H1 (cell line): Measurements from ENCODE around the gene CD300E. TPM values are rescaled to one million over a fixed set of nuclear protein-coding genes. Genes with fewer than 3 reads are reported as not detected.

Experiments
- CTCF ChIA-PET: fragments of 300-600 bp; sonication (Branson Sonifier 250); formaldehyde crosslinking; loops from one replicate; lab custom pipeline; 2021; ENCODE audit not compliant: partially characterized antibody; lab: Charles Lee
- POLR2A ChIA-PET: fragments of 300-600 bp; sonication (Branson Sonifier 250); formaldehyde crosslinking; loops from one replicate; lab custom pipeline; 2021; ENCODE audit warnings: inconsistent platforms; ENCODE audit not compliant: partially characterized antibody; lab: Charles Lee
- DNase-seq, 2 experiments: peaks; one replicate each; pipeline versions ENCODE4 v3.0.0 to v3.0.0-alpha.2; 2010 to 2022; ENCODE audit warnings: low spot score in 2 of 2, low read depth in 1 of 2, mixed read lengths in 1 of 2
- FAIRE-seq: peaks from 2 replicates; lab custom pipeline; 2011; peaks lifted over from hg19 to GRCh38; lab: Jason Lieb, UNC
- H2AFZ ChIP-seq: 2 replicates; pipeline ENCODE4 v1.8.1; 2012; ENCODE audit warnings: low read length, inconsistent platforms
- H2AK5ac ChIP-seq: 2 replicates; pipeline ENCODE4 v1.6.1; 2013; ENCODE audit warnings: low read depth, low read length
- H2BK120ac ChIP-seq: replicated peaks from 2 replicates; pipeline ENCODE3; 2013; ENCODE audit warnings: low read depth, low read length, inconsistent platforms
- H2BK12ac ChIP-seq: 2 replicates; pipeline ENCODE4 v1.6.1; 2013; ENCODE audit warnings: low read depth, low read length
- H2BK15ac ChIP-seq: 2 replicates; pipeline ENCODE4 v1.6.1; 2013; ENCODE audit warnings: low read length
- H2BK20ac ChIP-seq: 2 replicates; pipeline ENCODE4 v1.6.1; 2013; ENCODE audit warnings: low read length
- H2BK5ac ChIP-seq: 2 replicates; pipeline ENCODE4 v1.6.1; 2013; ENCODE audit warnings: low read depth, low read length
- H3K14ac ChIP-seq: 2 replicates; pipeline ENCODE4 v1.6.1; 2013; ENCODE audit warnings: inconsistent platforms; ENCODE audit not compliant: insufficient read length
- H3K18ac ChIP-seq: 2 replicates; pipeline ENCODE4 v1.6.1; 2013; ENCODE audit warnings: low read length; ENCODE audit errors: extremely low read depth
- H3K23ac ChIP-seq: 2 replicates; pipeline ENCODE4 v1.6.1; 2013; ENCODE audit warnings: inconsistent platforms; ENCODE audit not compliant: insufficient read length
- H3K23me2 ChIP-seq: 2 replicates; pipeline ENCODE4 v1.6.1; 2013; ENCODE audit warnings: low read depth, low read length
- H3K27ac ChIP-seq: 2 replicates; pipeline ENCODE4 v1.6.1; 2011; ENCODE audit warnings: low read depth, low read length, inconsistent platforms
- H3K27me3 ChIP-seq, 4 experiments: replicated peaks in 1 of 4; 1 replicate in 1 of 4; 2 replicates in 3 of 4; pipeline versions ENCODE4 v1.6.1 to v1.8.1; 2011 to 2013; ENCODE audit warnings: low read length in 3 of 4, mild to moderate bottlenecking in 3 of 4, inconsistent platforms in 2 of 4, mixed read lengths in 2 of 4, moderate library complexity in 1 of 4; ENCODE audit not compliant: control insufficient read depth in 3 of 4, insufficient read depth in 3 of 4; ENCODE audit errors: extremely low read depth in 1 of 4
- H3K36me3 ChIP-seq, 4 experiments: 2 replicates each; pipeline versions ENCODE4 v1.6.1 to v1.8.1; 2011 to 2013; ENCODE audit warnings: mild to moderate bottlenecking in 4 of 4, low read length in 3 of 4, moderate library complexity in 2 of 4, control low read depth in 1 of 4, inconsistent platforms in 1 of 4; ENCODE audit not compliant: insufficient read depth in 4 of 4, control insufficient read depth in 2 of 4
- H3K4ac ChIP-seq: replicated peaks from 2 replicates; pipeline ENCODE3; 2013; ENCODE audit warnings: low read length, low read depth, mixed read lengths, inconsistent platforms; ENCODE audit not compliant: insufficient read length
- H3K4me1 ChIP-seq, 4 experiments: replicated peaks in 1 of 4; 1 replicate in 1 of 4; 2 replicates in 3 of 4; pipeline versions ENCODE4 v1.6.1 to v1.8.1; 2011 to 2013; ENCODE audit warnings: low read length in 3 of 4, inconsistent platforms in 2 of 4, mixed read lengths in 1 of 4; ENCODE audit not compliant: insufficient read depth in 4 of 4, control insufficient read depth in 3 of 4
- H3K4me2 ChIP-seq, 2 experiments: 2 replicates each; pipeline versions ENCODE4 v1.6.1 to v1.8.1; 2011 to 2013; ENCODE audit warnings: low read depth in 2 of 2, low read length in 2 of 2, control low read depth in 1 of 2, inconsistent platforms in 1 of 2, mild to moderate bottlenecking in 1 of 2; ENCODE audit not compliant: insufficient read depth in 1 of 2
- H3K4me3 ChIP-seq, 4 experiments: fragments of 200-600, 300-600 bp in 1 of 4; sonication (generic), shearing (Covaris generic), sonication (Bioruptor Twin) in 1 of 4; 2 replicates each; pipeline versions ENCODE4 v1.5.1 to v1.8.1; 2011 to 2016; ENCODE audit warnings: low read length in 4 of 4, low read depth in 3 of 4, control low read depth in 2 of 4, inconsistent platforms in 2 of 4, mild to moderate bottlenecking in 2 of 4, mixed read lengths in 1 of 4, moderate library complexity in 1 of 4; ENCODE audit not compliant: insufficient read depth in 2 of 4; ENCODE audit errors: extremely low read depth in 1 of 4
- H3K56ac ChIP-seq: replicated peaks from 2 replicates; pipeline ENCODE3; 2013; ENCODE audit warnings: low read depth, mild to moderate bottlenecking, mixed read lengths, low read length, inconsistent platforms; ENCODE audit not compliant: insufficient read length
- H3K79me1 ChIP-seq: 2 replicates; pipeline ENCODE4 v1.6.1; 2013; ENCODE audit warnings: low read depth, low read length, control low read depth
- H3K79me2 ChIP-seq, 2 experiments: 2 replicates each; pipeline versions ENCODE4 v1.6.1 to v1.8.1; 2012 to 2013; ENCODE audit warnings: low read length in 2 of 2, mild to moderate bottlenecking in 2 of 2, inconsistent platforms in 1 of 2; ENCODE audit not compliant: insufficient read depth in 2 of 2, control insufficient read depth in 1 of 2
- H3K9ac ChIP-seq, 4 experiments: replicated peaks in 1 of 4; 1 replicate in 1 of 4; 2 replicates in 3 of 4; pipeline versions ENCODE4 v1.6.1 to v1.8.1; 2011 to 2013; ENCODE audit warnings: low read depth in 3 of 4, low read length in 3 of 4, control low read depth in 2 of 4, mild to moderate bottlenecking in 2 of 4, moderate library complexity in 2 of 4, inconsistent platforms in 1 of 4; ENCODE audit errors: extremely low read depth in 1 of 4
- H3K9me3 ChIP-seq, 2 experiments: 2 replicates each; pipeline versions ENCODE4 v1.6.1 to v1.8.1; 2012 to 2013; ENCODE audit warnings: mild to moderate bottlenecking in 2 of 2, moderate library complexity in 2 of 2, control low read depth in 1 of 2, inconsistent platforms in 1 of 2, low read depth in 1 of 2, low read length in 1 of 2, mixed read lengths in 1 of 2; ENCODE audit not compliant: insufficient read depth in 2 of 2
- H4K20me1 ChIP-seq, 2 experiments: replicated peaks in 1 of 2; 2 replicates each; pipeline versions ENCODE3 to v1.8.1; 2011 to 2013; ENCODE audit warnings: inconsistent platforms in 2 of 2, low read length in 2 of 2, mild to moderate bottlenecking in 1 of 2; ENCODE audit not compliant: insufficient read depth in 2 of 2, control insufficient read depth in 1 of 2
- H4K5ac ChIP-seq: 2 replicates; pipeline ENCODE4 v1.6.1; 2013; ENCODE audit warnings: low read length, low read depth, mixed read lengths, inconsistent platforms; ENCODE audit not compliant: insufficient read length
- H4K8ac ChIP-seq: 2 replicates; pipeline ENCODE4 v1.8.0; 2013; ENCODE audit warnings: mild to moderate bottlenecking, moderate library complexity, low read length, inconsistent platforms; ENCODE audit not compliant: insufficient read depth; ENCODE audit errors: extremely low read depth
- H4K91ac ChIP-seq: replicated peaks from 2 replicates; pipeline ENCODE3; 2013; ENCODE audit warnings: low read length, mixed read lengths, inconsistent platforms; ENCODE audit not compliant: insufficient read length
- BCL11A ChIP-seq, 2 experiments: IDR thresholded peaks; one replicate each; pipeline ENCODE4 v1.6.1; 2011; ENCODE audit warnings: low read depth in 2 of 2, low read length in 2 of 2, mild to moderate bottlenecking in 2 of 2
- CREB1 ChIP-seq: IDR thresholded peaks from 2 replicates; pipeline ENCODE4 v1.6.1; 2012; ENCODE audit warnings: inconsistent platforms
- JUN ChIP-seq: IDR thresholded peaks from 2 replicates; pipeline ENCODE4 v1.6.1; 2011; ENCODE audit warnings: low read depth, mild to moderate bottlenecking, improper control_type of control experiment, low read length
- NRF1 ChIP-seq: IDR thresholded peaks from 2 replicates; pipeline ENCODE4 v1.6.1; 2011; ENCODE audit warnings: mild to moderate bottlenecking, low read depth, low read length, improper control_type of control experiment
- SIRT6 ChIP-seq: IDR thresholded peaks from one replicate; pipeline ENCODE4 v1.7.1; 2012; ENCODE audit warnings: low read length, inconsistent platforms
- TEAD4 ChIP-seq: IDR thresholded peaks from 2 replicates; pipeline ENCODE4 v1.6.1; 2012; ENCODE audit warnings: low read depth, low read length, inconsistent platforms, mixed read lengths
- WGBS, 2 experiments: shearing (Covaris generic) in 1 of 2; methylation state at CpG; one replicate each; pipeline versions ENCODE4 v1.1.6 to v1.1.7; 2013 to 2015; ENCODE audit warnings: low lambda C conversion rate in 2 of 2, mixed read lengths in 2 of 2, inconsistent platforms in 1 of 2, low coverage in 1 of 2, missing lambda C conversion rate in 1 of 2; ENCODE audit not compliant: insufficient replicate concordance in 2 of 2, insufficient coverage in 1 of 2, insufficient read length in 1 of 2; ENCODE audit errors: extremely low coverage in 1 of 2, missing lambda C conversion rate in 1 of 2; 5-methylcytosine and 5-hydroxymethylcytosine counted together
- polyA plus RNA-seq, 7 experiments: library from polyadenylated mRNA; depleted of rRNA in 3 of 7; stranded (reverse) in 5 of 7; unstranded in 2 of 7; fragments of >200 nt in 5 of 7; fragments of 200-250 nt in 2 of 7; gene quantifications; 1 replicate in 5 of 7; 2 replicates in 1 of 7; 4 replicates in 1 of 7; pipeline versions ENCODE4 v1.2.1 to v1.2.3, GENCODE V29; 2011 to 2013; ENCODE audit warnings: missing spikeins in 2 of 7, mixed read lengths in 2 of 7
- total RNA-seq: library from RNA; stranded (reverse); fragmentation: NEBNext Ultra II Directional; extraction: Animal tissue kit (Norgen Biotek cat#: 25700); gene quantifications from 2 replicates; pipeline ENCODE4 v1.2.1, GENCODE V29; 2021

CD300E gene
- total and polyA plus RNA-seq, 2 of the 8 experiments (the other 6 are each of a cell fraction or from before 2014, with no cell fraction given), result not detected

- H3K36me3 ChIP-seq, result no peaks in the 10 kb centered on the region
- H4K91ac ChIP-seq, result no peak overlapping the region
- H3K9me3 ChIP-seq, result no peaks in the 10 kb centered on the region
- ChIA-PET CTCF (interaction anchor here (0.5 to 5.0 kb wide), 21 partner anchors 11 to 273 kb away, joined by 3 to 33 read pairs (median 4); partner anchors contain the start of genes CD300H and CD300LD), POLR2A (interaction anchor here (0.5 to 1.3 kb wide), 2 partner anchors 30 to 367 kb away, joined by 3 to 4 read pairs; no protein-coding TSS in a partner anchor)
- no peak overlapping the region for H3K23ac ChIP-seq
- no peak overlapping the region for H2AFZ ChIP-seq
- no peak overlapping the region for H2BK20ac ChIP-seq
- H2BK120ac ChIP-seq, result no peak overlapping the region
- WGBS, 2 experiments, result 90% methylated on average over 5 of the region's 5 CpGs; no CpG with 5 or more reads in 1 of the 2 experiments
- no peaks in the 10 kb centered on the region for H3K79me2 ChIP-seq
- H2BK12ac ChIP-seq, result no peak overlapping the region
- H2AK5ac ChIP-seq, result no peak overlapping the region
- no peak overlapping the region for H3K27ac ChIP-seq
- peaks cover 0 to 1% of the 10 kb centered on the region in 2 experiments for H4K20me1 ChIP-seq
- no peak overlapping the region for H3K9ac ChIP-seq
- H3K18ac ChIP-seq, result no peak overlapping the region
- H3K4me3 ChIP-seq, result no peak overlapping the region
- no peak overlapping the region for H3K14ac ChIP-seq
- H4K8ac ChIP-seq, result no peak overlapping the region
- no peak overlapping the region for H3K4me2 ChIP-seq
- no peak for DNase-seq
- TF ChIP-seq CREB1, result no peak
- TF ChIP-seq JUN, result no peak
- TF ChIP-seq TEAD4, result no peak
- TF ChIP-seq NRF1, result no peak
- TF ChIP-seq SIRT6, result no peak
- no peak for TF ChIP-seq BCL11A (IDR thresholded peaks at IDR 0.05; ENCODE audit: low read depth in 2 of 2, low read length in 2 of 2)
- FAIRE-seq, result no peak
- no peak overlapping the region for H3K4ac ChIP-seq
- no peak overlapping the region for H3K56ac ChIP-seq
- H3K4me1 ChIP-seq, result peaks cover 0 to 2% (median under 1%) of the 10 kb centered on the region in 4 experiments; a peak in 1 of 7 replicates
- no peak overlapping the region for H2BK15ac ChIP-seq
- no peak overlapping the region for H4K5ac ChIP-seq
- no peak overlapping the region for H2BK5ac ChIP-seq
- H3K27me3 ChIP-seq, result peaks cover 0 to 2% (median 1%) of the 10 kb centered on the region in 4 experiments; a peak in 2 of 7 replicates
- no peaks in the 10 kb centered on the region for H3K79me1 ChIP-seq
- peaks cover 2% of the 10 kb centered on the region; the same call in 1 of the 2 replicates for H3K23me2 ChIP-seq
Measured at GRCh38 chr17:74603746-74604145, 19.8 kb downstream of the CD300E start.
